Dermis microvascular lymphatic vessel endothelial cell (primary cell): ENCODE results near the gene RPL35A. TPM values are rescaled to one million over a fixed set of nuclear protein-coding genes. Genes with fewer than 3 reads are reported as not detected.
"Not testable (repeated sequence)": the region's sequence is repeated elsewhere in the genome, so short reads cannot be mapped to it uniquely, and the experiment has no call there.

Experiments
- DNase-seq, 2 donors: peaks; one replicate each; pipeline versions ENCODE4 v3.0.0 to v3.0.0-alpha.2; 2010; ENCODE audit warnings: low read depth in 2 of 2
- total RNA-seq: library from RNA; depleted of rRNA; stranded (reverse); fragments of >200 nt; gene quantifications from 2 replicates; pipeline ENCODE4 v1.2.1, GENCODE V29; 2014

RPL35A gene
- total RNA-seq, 1 donor from 2014 or later = 641 TPM

DNA sequence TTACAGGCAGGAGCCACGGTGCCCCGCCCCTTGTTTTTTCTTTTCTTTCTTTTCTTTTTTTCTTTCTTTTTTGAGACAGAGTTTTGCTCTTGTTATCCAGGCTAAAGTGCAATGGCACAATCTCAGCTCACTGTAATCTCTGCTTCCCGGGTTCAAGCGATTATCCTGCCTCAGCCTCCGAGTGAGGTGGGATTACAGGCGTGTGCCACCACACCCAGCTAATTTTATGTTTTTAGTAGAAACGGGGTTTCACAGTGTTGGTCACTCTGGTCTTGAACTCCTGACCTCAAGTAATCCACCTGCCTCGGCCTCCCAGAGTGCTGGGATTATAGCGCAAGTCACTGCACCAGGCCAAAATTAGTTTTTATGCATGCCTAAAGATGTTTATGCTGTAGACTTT, 2.5 kb downstream of the RPL35A start:
- DNase-seq = no peak

DNA sequence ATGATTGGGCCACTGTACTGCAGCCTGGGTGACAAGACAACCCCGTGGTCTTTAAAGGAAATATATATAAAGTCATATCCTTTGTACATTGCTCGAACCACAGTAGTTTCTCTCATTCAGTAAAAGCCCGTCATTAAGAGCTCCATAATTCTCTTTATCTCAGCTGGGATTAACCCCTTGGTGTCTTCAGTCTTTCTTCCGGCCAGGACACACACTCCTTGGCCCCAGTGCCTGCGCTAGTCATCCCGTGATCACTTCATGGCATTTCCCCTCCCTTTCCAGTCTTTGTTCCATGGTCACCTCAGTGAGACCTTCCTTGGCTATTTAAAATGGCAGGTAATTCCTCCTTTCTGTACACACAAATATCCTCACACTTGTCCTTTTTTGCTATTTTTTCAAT, 3.3 kb downstream of the RPL35A start:
- peak in 1 of 2 donors; percentile 30 for DNase-seq

DNA sequence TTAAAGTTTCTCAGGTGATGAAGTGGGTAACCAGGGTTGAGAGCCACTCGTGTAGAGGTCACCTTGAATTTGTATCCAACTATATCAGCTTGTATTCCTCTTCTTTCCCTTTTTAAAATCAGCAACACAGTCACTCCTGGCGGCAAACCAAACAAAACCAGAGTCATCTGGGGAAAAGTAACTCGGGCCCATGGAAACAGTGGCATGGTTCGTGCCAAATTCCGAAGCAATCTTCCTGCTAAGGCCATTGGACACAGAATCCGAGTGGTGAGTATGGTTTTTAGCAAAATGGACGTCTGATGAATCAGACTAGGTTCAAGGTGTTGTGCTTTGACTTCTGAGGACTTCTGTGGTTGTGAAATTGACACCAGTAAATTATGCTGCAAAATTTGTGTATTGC, 3.9 kb downstream of the RPL35A start:
- peak; percentile 73 to 87 for DNase-seq

DNA sequence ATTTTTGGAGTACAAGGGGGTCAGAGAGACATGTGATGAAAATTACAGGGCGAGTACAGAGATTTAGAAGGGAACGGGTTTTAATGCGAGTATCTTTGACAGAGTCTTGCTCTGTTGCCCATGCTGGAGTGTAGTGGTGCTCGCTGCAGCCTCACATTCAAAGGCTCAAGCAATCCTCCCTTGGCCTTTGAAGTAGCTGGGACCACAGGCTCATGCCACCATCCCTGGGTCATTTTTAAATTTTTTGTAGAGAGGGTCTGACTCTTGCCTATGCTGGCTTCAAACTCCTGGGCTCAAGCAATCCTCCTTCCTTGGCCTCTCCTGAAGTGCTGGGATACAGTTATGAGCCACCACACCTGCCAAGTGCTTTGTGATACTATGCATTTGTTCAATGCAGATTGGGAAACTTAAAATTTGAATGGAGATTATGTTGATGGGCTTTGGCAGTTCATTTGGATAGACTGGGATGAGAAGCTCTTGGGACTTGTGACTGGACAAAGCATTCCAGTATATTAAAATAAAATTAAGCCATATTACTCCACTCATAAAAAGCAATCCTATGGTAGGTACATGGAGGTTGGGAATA, 6.0 kb downstream of the RPL35A start:
- no peak for DNase-seq

DNA sequence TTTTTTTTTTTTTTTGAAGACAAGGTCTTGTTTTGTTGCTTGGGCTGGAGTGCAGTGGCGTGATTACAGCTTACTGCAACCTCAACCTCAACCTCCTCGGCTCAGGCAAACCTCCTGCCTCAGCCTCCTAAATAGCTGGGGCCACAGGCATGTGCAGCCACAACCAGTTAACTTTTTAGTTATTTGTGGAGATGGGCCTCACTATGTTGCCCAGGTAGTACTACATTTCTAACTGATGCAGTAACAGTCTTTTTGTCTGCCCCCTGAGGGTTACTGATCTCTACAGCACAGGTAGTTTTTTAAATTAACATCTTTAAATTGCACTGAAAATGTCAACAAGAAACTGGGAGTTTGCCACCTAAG, 6.6 kb downstream of the RPL35A start:
- no peak for DNase-seq

DNA sequence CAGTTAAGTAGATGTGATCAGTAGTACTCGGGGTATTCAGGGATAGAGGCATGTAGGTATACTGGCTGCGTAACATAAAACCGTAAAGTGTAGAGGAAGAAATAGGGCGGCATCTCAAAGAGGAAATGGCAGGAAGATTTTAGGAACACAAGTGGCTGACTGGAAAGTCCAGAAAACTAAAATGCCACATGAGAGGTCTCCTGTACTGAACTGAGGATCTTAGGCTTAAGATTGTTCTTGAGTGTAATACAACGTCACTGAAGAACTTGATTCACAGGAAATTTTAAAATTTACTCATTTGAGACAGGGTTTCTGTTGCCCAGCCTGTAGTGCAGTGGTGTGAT, 7.8 kb downstream of the RPL35A start:
- DNase-seq = no peak

DNA sequence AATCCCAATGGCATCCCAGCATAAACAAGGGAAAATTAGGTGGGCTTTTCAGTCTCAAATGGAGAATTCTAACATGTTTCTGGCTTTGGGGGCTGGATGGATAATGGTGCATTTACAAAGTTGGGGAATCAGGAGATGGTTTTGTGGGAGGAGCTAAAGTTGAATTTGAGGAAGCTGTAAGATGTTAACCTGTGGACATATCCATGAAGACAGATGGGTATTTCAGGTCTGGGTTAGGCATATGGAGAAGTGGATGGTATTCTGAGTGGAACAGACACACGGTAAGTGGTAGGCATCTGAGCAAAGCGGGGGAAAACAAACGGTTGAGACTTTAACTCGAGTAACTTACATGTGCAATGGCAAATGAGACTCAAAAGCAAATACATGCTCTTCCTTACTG, 8.4 kb downstream of the RPL35A start:
- no peak for DNase-seq

DNA sequence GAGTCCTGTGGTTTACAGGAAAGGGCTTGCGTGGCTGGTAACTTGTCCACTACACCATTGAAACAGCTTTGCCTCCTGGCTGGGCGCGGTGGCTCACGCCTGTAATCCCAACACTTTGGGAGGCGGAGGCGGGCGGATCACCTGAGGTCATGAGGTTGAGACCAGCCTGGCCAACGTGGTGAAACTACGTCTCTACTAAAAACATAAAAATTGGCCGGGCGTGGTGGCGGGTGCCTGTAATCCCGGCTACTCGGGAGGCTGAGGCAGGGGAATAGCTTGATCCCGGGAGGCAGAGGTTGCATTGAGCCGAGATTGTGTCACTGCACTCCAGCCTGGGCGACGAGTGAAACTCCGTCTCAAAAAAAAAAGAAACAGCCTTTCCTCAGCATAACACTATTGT, 8.9 kb downstream of the RPL35A start:
- not testable (repeated sequence) for DNase-seq

DNA sequence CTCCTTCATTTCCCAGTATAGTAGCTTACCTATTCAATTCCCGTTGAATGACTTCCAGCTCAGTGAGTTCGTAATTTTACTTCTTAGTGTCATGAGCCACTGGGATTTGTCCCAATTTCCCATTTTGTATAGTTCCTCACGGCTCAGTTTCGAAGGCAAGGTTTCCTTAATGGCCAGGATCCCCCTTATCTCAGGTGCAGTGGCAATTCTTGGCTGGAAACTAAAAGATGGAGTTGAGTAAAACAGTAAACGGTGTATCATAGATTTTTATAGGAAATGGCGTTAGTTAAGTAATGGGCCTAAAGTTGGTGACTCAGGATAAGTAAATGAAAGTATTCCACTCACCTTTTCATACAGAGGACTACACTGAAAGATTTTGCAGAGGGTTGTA, 9.5 kb downstream of the RPL35A start:
- no peak for DNase-seq

DNA sequence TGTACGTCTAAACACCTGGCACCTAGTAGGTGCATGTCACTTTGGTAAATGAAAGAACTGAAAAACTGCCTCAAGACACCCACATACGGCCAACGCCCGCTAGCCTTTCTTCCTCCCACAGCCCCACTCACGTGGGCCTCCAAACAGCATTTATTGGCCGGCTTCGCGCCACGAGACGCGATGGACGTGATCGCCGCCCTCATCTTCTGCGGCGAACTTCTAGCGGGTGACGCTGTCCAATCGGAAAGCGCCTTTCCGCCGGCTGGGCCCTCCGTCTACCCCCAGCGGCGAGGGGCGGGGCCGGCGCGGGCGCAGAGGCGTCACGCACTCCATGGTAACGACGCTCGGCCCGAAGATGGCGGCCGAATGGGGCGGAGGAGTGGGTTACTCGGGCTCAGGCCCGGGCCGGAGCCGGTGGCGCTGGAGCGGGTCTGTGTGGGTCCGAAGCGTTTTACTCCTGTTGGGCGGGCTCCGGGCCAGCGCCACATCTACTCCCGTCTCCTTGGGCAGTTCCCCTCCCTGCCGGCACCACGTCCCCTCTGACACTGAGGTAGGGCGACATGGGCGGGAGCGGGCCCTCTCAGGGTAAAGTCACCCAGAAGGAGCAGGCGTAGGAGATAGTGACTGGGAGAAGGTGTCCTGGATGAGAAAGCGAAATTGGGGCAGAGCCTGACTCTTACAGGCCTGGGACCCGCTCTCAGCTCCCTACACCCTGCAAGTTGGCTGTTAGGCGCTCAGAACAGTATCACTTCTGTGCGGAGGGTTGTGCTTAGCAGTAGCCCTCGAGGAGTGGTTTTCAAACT, 10.1 kb downstream of the RPL35A start, which contains the start of gene LMLN:
LMLN (plus strand) TSS at position 327 of the 803 bp plus-strand sequence; CDS start at position 356, 29 bp downstream.
- DNase-seq = peak; percentile 89 to 97

DNA sequence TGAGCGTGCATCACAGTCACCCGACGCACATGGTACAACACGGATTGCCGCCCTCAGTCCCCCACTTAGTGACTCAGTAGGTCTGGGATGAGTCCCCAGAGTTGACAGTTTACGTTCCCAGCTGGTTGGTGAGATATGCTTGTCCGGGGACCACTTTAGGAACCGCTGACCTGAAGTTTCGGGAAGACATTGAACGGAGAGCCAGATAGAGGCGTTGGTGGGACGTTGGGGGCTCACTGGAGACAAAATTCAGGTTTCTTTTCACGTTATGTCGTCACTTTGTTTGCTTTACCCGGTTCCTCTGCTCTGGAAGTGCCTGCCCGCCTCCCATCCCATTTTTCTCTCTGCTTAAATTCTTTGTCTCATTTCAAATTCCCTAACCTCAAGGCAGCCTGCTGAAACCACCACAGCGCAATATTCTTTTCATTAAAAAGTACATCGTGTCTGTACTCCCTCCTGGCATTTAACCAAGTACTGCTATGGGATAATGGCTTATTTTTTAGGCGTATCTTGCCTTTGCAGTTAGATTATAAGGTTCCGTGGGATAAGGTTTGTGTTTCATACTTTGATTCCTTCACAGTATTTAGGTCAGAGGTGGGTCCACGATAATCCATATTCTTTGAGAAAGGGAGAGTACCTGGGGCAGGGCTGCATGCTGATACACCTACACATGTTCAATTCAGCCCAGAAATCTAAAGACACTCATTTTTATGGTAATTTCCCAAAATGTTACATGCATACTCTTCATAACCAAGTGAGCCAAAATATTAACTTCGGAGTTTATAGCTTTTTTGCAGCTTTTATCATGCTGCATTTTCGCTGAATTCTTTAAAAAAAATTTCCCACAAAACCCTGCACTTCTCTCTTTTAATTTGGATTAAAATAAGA, 10.9 kb downstream of the RPL35A start:
- DNase-seq = no peak

DNA sequence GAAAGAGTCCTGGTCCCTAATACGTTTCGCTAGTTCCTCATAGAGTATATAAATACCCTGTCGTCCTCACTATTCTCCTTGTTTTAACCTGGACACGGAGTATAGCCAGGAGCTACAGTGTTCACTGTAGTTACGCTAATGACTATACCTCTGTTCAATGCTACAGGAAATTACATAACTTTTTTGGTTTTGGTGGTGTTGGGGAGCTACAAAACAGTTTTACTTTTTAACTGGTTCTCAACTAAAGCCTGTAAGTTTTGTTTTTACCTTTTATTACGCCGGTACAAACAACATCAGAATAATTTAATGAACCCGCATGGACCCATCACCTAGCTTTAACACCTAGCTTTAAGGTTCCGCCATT, 11.6 kb downstream of the RPL35A start:
- DNase-seq = no peak

DNA sequence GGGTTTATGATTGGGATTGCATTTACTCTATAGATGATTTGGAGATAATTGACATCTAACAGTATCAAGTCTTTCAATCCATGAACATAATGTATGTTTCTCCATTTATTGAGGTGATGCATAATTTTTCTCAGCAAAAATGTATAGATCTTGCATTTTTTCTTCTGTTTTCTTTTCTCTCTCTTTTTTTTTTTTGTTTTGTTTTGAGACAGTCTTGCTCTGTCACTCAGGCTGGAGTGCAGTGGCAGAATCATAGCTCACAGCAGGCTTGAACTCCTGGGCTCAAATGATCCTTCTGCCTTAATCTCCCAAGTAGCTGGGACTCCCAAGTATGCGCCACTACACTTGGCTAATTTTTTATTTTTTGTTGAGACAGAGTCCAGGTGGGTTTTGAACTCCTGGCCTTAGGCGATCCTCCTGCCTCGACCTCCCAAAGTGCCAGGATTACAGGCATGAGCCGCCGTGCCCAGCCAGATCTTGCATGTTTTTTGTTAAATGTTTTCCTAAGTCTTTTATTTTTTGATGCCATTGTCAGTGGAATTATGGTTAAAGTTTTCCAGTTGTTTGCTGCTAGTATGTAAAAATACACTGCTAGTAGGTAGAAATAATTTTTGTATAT, 13.1 kb downstream of the RPL35A start:
- DNase-seq = no peak

DNA sequence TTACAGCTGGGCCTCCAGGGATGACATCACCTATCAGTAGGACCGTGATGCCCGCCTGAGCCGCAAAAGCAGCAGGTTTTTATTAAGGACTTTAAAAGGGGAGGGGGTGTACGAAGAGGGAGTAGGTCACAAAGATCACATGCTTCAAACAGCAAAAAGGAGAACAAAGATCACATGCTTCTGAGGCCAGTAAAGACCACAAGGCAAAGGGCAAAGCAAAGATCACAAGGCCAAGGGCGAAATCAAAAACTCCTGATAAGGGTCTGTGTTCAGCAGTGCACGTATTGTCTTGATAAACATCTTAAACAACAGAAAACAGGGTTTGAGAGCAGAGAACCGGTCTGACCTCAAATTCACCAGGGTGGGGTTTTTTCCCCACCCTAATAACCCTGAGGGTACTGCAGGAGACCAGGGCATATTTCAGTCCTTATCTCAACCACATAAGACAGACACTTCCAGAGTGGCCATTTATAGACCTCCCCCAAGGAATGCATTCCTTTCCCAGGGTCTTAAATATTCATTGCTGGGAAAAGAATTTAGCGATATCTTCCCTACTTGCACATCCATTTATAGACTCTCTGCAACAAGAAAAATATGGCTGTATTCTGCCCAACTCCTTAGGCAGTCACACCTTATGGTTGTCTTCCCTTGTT, 17.5 kb downstream of the RPL35A start:
- DNase-seq = not testable (repeated sequence)

DNA sequence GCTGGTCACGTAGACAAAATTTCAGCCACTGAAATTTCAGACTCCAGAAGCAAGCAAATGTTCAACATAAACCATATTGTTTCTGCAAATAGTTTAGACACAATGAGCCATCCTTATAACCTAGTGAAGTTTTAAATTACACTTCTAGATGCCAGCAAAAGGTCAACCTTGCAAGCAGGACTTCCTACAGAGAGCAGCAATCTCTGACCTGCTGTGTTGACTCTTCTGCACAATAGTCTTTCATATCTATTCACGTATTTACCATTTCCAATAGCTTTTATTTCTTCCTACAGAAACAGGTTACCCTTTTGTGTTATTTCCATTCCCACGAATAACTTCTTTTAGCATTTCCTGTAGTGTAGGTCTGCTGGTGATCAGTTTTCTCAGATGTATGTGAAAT, 20.6 kb downstream of the RPL35A start:
- no peak for DNase-seq

DNA sequence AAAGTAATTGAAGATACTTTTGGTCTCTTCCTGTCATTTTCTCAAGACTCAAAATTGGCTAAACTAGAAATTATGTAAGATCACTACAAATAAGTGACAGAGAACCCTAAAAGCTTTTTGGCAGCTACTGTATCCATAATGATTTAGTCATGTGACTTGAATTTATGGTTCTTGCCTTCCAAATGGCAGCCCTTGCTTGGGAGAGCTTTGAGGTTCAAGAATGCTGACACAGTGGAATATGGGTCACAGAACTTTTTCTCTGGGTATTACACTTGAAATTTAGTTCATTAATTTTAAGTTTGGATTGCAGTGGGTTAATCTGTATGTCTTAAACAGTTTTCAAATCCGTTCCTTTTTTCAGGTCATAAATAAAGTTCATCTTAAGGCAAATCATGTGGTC, 24.0 kb downstream of the RPL35A start:
- DNase-seq = no peak

DNA sequence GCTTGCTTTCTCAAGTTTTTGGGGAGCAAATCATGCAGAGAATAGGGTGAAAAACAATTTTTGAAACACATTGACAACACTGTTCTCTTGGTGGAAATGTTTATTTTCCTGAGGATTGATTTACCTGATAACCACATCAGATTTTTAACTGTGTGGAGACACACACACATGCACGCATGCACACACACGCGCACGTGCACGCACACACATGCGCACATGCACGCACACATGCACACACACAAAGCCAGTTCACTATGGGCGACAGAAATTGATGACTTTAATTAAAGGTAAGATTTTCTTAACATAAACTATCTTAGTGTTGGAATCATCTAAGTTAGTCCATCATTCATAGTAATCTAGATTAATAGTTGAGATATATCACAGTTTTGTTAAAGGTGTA, 25.3 kb downstream of the RPL35A start:
- DNase-seq = no peak

DNA sequence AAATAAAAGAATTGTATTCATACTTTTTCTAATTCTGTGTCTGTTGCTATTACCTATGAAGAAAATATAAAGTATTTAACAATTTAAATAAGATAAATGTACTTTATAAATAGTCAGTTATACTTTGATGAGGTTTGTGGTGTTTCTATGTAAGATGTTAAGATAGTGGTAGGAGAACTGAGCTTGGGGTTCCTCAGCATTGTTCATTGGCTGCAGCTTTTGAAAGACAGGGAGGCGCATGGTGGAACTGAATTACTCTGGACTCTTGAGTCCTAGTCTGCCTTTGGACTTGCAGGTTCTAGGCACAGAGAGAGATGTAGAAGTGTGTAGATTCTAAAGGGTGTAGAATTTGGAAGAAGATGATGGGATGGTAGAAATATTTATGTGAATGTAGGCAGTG, 33.1 kb downstream of the RPL35A start:
- DNase-seq = no peak

DNA sequence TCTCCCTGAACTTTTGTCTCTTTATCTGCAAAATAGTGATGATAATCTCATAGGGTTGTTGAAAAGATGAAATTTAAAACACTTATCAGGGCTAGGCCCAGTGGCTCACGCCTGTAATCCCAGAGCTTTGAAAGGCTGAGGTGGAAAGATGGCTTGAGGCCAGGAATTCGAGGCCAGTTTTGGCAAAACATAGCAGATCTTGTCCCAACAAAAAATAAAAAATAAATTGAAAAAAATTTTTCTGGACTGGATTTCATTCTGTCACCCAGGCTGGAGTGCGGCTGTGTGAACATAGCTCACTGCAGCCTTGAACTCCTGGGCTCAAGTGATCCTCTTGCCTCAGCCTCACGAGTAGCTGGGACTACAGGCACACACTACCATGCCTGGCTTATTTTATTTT, 39.7 kb downstream of the RPL35A start:
- DNase-seq = peak in 1 of 2 donors; percentile 59

DNA sequence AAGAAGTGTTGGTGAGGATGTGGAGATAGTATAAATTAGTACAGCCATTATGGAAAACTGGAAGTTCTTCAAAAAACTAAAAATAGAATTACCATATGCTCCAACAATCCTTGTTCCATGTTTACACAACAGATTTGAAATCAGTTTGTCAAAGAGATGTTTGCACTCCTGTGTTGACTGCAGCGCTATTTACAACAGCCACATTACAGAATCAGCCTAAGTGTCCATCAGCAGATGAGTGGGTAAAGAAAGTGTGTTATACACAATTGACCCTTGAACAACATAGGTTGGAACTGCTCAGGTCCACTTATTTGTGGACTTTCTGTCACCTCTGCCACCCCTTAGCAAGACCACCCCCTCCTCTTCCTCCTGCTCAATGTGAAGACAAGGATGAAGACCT, 44.7 kb downstream of the RPL35A start:
- DNase-seq = no peak

DNA sequence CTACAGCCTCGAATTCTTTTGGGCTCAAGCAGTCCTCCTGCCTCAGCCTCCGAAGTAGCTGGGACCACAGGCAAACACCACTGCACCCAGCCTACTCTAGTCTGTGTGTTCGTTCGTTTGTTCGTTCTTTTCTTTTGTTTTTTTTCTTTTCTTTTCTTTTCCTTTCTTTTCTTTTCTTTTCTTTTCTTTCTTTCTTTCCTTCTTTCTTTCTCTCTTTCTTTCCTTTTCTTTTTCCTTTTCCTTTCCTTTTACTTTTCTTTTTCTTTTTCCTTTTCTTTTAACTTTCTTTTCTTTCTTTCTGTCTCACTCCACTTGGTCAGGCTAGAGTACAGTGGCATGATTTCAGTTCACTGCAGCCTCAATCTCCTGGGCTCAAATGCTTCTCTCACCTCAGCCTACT, 46.9 kb downstream of the RPL35A start:
- no peak for DNase-seq

DNA sequence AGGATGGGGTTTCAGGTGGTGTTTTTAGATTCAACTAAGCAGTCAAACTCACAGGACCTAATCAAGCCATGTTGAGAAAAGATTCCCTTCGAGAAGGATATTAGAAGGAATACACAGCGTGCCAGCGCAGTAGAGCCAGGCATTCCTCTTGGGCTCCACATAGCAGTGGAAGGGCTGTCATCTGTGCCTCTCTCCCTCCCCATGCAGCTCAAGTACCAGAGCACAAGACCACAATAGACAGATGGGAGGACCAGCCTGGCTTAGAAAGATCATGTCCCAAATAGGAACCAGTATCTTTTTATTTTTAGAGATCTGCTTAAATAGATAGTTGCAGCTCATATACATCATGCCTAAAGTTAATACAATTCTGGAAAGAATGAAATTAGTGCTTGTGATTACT, 47.9 kb downstream of the RPL35A start:
- DNase-seq = no peak
